ENCODE measurements around the gene PLIN1.

PLIN1 gene

GRCh38 chr15:89685995-89686394 is 6.8 kb upstream of the PLIN1 start:
- no peak for DNase-seq (ENCODE audit: low spot score in 2 of 2)
- Histone ChIP-seq H3K4me3 (no peak overlapping the region), H3K4me1 (no peaks in the 10 kb centered on the region), H3K27me3 (ENCODE audit: low read depth) (peaks cover 8% of the 10 kb centered on the region), H3K36me3 (replicated peaks) (no peaks in the 10 kb centered on the region), H3K9me3 (no peaks in the 10 kb centered on the region)
- in situ Hi-C loops (cut with MboI; ENCODE audit: low sequenced_read_pairs) = no loop called here

DNA sequence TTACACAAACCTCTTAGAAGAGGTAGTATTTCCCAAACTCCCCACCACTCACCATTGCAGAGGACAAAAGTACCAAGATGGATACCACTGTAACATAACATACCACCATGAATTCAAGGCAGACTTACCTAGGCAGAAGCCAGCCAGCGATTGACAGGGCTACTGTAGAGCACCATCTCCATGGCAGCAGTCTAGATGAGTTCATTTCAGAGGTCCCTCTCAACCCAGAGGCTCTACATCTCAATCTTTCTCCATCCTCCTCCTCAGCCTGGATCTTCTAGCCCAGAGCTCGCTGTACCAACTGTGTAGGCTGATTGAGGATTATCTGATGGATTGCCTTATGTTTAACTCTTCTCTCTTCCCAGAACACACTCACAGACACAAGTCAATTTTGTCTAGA is 2.0 kb upstream of the PLIN1 start:
- H3K4me1 ChIP-seq = no peaks in the 10 kb centered on the region
- DNase-seq (ENCODE audit: low spot score in 2 of 2) = no peak
- H3K27me3 ChIP-seq (ENCODE audit: low read depth) = peaks cover 9% of the 10 kb centered on the region
- no peaks in the 10 kb centered on the region for H3K36me3 ChIP-seq (replicated peaks)
- 0 out of 2 replicates have a peak, but pooled peaks cover 2% of the 10 kb centered on the region for H3K9me3 ChIP-seq
- no peak overlapping the region for H3K4me3 ChIP-seq
- in situ Hi-C loops (cut with MboI; ENCODE audit: low sequenced_read_pairs) = no loop called here

GRCh38 chr15:89680282-89680873 is 1.2 kb upstream of the PLIN1 start:
- Histone ChIP-seq H3K4me1 (no peaks in the 10 kb centered on the region), H3K36me3 (replicated peaks) (no peaks in the 10 kb centered on the region), H3K9me3 (0 out of 2 replicates have a peak, but pooled peaks cover 2% of the 10 kb centered on the region), H3K4me3 (no peak overlapping the region), H3K27me3 (ENCODE audit: low read depth) (peaks cover 9% of the 10 kb centered on the region)
- in situ Hi-C loops (cut with MboI; ENCODE audit: low sequenced_read_pairs) = no loop called here
- DNase-seq (ENCODE audit: low spot score in 2 of 2) = no peak

DNA sequence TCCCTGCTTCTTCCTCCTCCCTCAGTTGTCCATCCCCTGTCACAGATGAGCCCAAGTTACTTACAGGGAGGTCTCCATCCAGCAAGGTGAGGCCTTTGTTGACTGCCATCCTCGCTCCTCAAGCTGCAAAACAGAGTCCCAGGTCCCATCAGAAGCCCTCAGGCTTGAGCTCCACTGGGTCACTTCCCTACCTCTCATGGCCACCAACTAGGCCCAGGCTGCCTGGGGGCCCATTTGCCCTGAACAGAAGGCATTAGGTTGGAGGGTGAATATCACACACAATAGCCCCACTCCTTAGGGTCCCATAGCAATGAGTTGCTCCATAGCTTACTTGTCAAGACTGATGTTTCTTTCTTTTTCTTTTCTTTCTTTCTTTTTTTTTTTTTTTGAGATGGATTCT is 1.8 kb downstream of the PLIN1 start:
- no peak for DNase-seq (ENCODE audit: low spot score in 2 of 2)
- peaks cover 9% of the 10 kb centered on the region for H3K27me3 ChIP-seq (ENCODE audit: low read depth)
- in situ Hi-C loops (cut with MboI; ENCODE audit: low sequenced_read_pairs) = no loop called here

GRCh38 chr15:89675606-89676005 is 3.6 kb downstream of the PLIN1 start:
- H3K4me1 ChIP-seq = no peaks in the 10 kb centered on the region
- no peaks in the 10 kb centered on the region for H3K36me3 ChIP-seq (replicated peaks)
- in situ Hi-C loops (cut with MboI; ENCODE audit: low sequenced_read_pairs) = no loop called here
- H3K4me3 ChIP-seq = no peak overlapping the region
- 0 out of 2 replicates have a peak, but pooled peaks cover 2% of the 10 kb centered on the region for H3K9me3 ChIP-seq
- peaks cover 4% of the 10 kb centered on the region; the same call in 1 of the 2 replicates for H3K27me3 ChIP-seq (ENCODE audit: low read depth)
- no peak for DNase-seq (ENCODE audit: low spot score in 2 of 2)

More for the DNA sequence above, 1.8 kb downstream of the PLIN1 start:
- Histone ChIP-seq H3K9me3 (0 out of 2 replicates have a peak, but pooled peaks cover 2% of the 10 kb centered on the region), H3K4me3 (no peak overlapping the region), H3K36me3 (replicated peaks) (no peaks in the 10 kb centered on the region), H3K4me1 (no peaks in the 10 kb centered on the region)

GRCh38 chr15:89674526-89674925 is 4.6 kb downstream of the PLIN1 start:
- DNase-seq (ENCODE audit: low spot score in 2 of 2) = no peak
- in situ Hi-C loops (cut with MboI; ENCODE audit: low sequenced_read_pairs) = no loop called here
- no peaks in the 10 kb centered on the region for H3K36me3 ChIP-seq (replicated peaks)
- no peaks in the 10 kb centered on the region for H3K4me1 ChIP-seq
- no peaks in the 10 kb centered on the region for H3K27me3 ChIP-seq (ENCODE audit: low read depth)
- H3K4me3 ChIP-seq = no peak overlapping the region
- H3K9me3 ChIP-seq = no peaks in the 10 kb centered on the region

- no peaks in the 10 kb centered on the region for H3K36me3 ChIP-seq (replicated peaks)
- no peaks in the 10 kb centered on the region for H3K27me3 ChIP-seq (ENCODE audit: low read depth)
- in situ Hi-C loops (cut with MboI; ENCODE audit: low sequenced_read_pairs) = no loop called here
- DNase-seq (ENCODE audit: low spot score in 2 of 2) = peak; percentile 37 to 65
- H3K4me1 ChIP-seq = no peaks in the 10 kb centered on the region
- no peak overlapping the region for H3K4me3 ChIP-seq
- H3K9me3 ChIP-seq = no peaks in the 10 kb centered on the region
Observed at GRCh38 chr15:89673165-89673512, 6.0 kb downstream of the PLIN1 start.

DNA sequence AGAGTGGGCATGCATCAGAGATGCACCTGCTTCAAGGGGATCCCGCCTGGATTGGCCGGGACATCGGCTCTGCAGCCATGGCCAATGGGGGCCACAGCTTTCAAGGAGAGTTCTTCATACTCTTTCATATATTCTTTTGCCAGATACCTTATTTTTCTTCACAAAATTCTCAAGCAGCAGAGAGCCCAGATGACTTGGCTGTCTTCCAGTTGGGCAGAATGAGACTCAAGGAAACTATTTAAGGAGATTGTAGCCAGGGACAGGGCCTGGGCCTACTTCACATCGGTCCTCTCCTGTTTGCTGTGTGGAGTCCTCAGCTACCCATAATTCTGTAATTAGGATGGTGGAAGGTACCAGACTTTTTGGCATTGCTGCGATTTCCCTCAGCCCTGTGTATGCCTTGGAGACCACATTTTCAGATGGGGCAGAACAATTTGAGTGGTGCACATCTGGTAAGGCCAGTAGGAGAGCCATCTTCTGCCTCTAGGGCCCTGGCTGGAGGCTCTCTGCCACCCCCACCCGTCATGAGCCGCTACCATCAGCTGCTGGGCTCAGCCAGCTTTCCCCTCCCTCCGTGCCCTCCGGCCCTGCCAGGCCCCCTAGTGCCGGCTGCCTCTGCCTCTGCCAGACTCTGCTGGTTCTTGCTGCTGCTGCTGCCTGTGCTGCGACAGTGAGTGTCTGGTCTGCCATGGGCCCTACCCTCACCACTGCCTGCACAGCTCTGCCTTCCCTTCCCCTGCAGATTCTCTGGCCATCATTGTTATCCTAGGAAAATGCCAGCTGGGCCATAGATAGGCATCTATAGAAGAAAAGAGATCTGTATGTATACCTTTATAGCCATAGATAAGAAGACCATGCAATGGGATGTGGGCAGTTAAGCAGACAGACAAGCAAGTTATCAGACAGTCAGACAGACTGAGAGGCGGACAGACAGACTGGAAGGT is 6.7 kb downstream of the PLIN1 start:
- Histone ChIP-seq H3K9me3 (no peaks in the 10 kb centered on the region), H3K36me3 (replicated peaks) (no peaks in the 10 kb centered on the region), H3K4me3 (no peak overlapping the region), H3K4me1 (no peaks in the 10 kb centered on the region), H3K27me3 (ENCODE audit: low read depth) (no peaks in the 10 kb centered on the region)
- in situ Hi-C loops (cut with MboI; ENCODE audit: low sequenced_read_pairs) = no loop called here
- DNase-seq (ENCODE audit: low spot score in 2 of 2) = no peak

DNA sequence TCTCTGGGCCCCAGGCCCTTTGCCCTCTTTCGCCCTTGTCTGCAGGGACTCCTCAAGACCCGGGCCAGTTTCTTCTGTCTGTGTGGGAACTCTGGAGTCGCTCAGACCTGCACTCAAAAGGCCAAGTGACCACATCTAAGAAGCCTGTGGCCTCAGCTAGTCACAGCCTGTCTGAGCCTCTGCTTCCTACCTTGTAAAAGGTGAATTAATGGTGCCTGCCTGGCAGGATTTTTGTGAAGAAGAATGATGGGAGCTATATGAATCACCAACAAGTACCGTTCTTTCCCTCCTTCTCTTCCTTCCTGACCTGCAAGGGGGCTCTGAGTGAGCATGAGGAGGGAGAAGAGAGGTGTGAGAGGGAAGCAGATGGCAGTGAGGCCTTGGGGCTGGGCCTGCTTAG is 7.5 kb downstream of the PLIN1 start:
- H3K36me3 ChIP-seq (replicated peaks) = no peaks in the 10 kb centered on the region
- no peaks in the 10 kb centered on the region for H3K4me1 ChIP-seq
- no peaks in the 10 kb centered on the region for H3K9me3 ChIP-seq
- H3K27me3 ChIP-seq (ENCODE audit: low read depth) = no peaks in the 10 kb centered on the region
- DNase-seq (ENCODE audit: low spot score in 2 of 2) = no peak
- in situ Hi-C loops (cut with MboI; ENCODE audit: low sequenced_read_pairs) = no loop called here
- H3K4me3 ChIP-seq = no peak overlapping the region

DNA sequence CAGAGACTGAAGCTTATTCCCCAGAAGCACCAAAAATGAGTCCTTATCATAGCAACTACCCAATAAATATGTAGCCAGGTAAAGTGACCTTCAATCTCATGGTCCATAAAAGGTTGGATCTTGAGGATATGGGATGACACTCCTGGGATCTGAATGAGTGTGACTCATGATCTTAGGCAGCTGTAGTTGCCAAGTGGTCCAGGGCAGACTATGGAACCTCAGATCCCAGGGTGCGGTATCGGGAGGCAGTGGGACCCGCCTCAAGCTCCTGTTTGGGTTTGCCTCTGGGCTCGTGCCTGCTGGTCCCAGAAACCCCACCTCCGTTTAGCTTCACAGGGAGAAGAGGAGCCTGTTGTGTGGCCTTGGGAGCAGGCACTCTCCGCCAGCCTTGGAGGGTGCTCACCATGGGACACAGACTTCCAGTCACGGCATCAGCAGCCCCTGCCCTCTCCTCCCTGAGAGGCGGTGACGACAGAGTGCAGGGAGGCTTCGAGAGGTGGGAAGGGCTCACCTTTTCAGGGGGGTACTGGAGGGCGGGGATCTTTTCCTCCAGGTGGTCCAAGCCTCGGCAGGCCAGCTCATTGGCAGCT is 8.1 kb downstream of the PLIN1 start:
- DNase-seq (ENCODE audit: low spot score in 2 of 2) = no peak
- no peak overlapping the region for H3K4me3 ChIP-seq
- H3K9me3 ChIP-seq = no peaks in the 10 kb centered on the region
- H3K4me1 ChIP-seq = peaks cover under 1% of the 10 kb centered on the region; the same call in 1 of the 2 replicates
- H3K27me3 ChIP-seq (ENCODE audit: low read depth) = no peaks in the 10 kb centered on the region
- no peaks in the 10 kb centered on the region for H3K36me3 ChIP-seq (replicated peaks)
- in situ Hi-C loops (cut with MboI; ENCODE audit: low sequenced_read_pairs) = no loop called here

- Histone ChIP-seq H3K27me3 (ENCODE audit: low read depth) (no peaks in the 10 kb centered on the region), H3K4me3 (no peak overlapping the region), H3K36me3 (replicated peaks) (no peaks in the 10 kb centered on the region), H3K4me1 (peaks cover 4% of the 10 kb centered on the region; the same call in 1 of the 2 replicates), H3K9me3 (no peaks in the 10 kb centered on the region)
- in situ Hi-C loops (cut with MboI; ENCODE audit: low sequenced_read_pairs) = no loop called here
- no peak for DNase-seq (ENCODE audit: low spot score in 2 of 2)
Observed at GRCh38 chr15:89669941-89670340, 9.2 kb downstream of the PLIN1 start.

DNA sequence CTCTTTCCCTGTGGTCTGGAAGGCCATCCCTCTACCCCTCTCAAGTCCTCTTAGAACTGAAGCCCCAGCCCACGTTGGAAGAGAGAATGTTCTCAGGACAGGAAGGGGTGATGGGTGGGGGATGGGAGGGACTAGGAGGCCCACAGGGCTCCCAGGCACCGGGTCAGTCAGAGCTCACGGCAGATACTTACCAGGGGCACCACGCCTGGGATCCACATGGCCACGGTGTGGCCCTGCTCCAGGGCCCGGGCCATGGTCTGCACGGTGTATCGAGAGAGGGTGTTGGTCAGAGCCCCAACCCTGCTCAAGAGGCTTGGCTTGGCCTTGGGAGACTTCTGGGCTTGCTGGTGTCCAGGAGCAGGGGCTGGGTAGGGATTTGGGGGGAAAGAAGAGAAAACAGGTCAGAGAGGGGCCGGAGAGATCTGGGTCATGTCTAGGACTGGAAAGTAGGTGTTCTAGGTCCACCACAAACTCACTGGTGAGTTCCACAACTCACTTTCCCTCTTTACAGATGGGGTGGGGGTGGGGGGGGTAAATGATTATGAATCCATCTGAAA is 9.8 kb downstream of the PLIN1 start:
- H3K27me3 ChIP-seq (ENCODE audit: low read depth) = no peaks in the 10 kb centered on the region
- H3K4me1 ChIP-seq = peaks cover 4% of the 10 kb centered on the region; the same call in 1 of the 2 replicates
- no peak for DNase-seq (ENCODE audit: low spot score in 2 of 2)
- in situ Hi-C loops (cut with MboI; ENCODE audit: low sequenced_read_pairs) = no loop called here
- H3K9me3 ChIP-seq = no peaks in the 10 kb centered on the region
- no peaks in the 10 kb centered on the region for H3K36me3 ChIP-seq (replicated peaks)
- no peak overlapping the region for H3K4me3 ChIP-seq

DNA sequence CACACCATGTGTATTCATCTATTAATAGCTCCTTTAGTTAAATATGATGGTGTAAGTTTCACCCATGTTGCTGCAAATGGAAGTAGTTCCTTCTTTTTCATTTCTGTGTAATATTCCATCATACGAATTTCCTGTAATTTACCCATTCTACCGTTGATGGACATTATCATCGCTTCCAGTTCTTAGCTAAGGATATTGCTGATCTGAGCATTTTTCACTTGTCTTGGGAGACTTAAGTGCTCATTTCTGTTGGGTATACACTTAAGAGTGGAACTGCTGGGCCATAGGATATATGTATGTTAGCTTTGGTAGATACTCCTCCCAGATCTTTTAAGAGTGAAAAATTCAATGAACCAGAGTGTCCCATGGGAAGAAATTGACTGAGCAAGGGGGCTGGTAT is 11.0 kb downstream of the PLIN1 start:
- in situ Hi-C loops (cut with MboI; ENCODE audit: low sequenced_read_pairs) = no loop called here
- no peak for DNase-seq (ENCODE audit: low spot score in 2 of 2)
- H3K4me1 ChIP-seq = peaks cover 4% of the 10 kb centered on the region; the same call in 1 of the 2 replicates
- no peaks in the 10 kb centered on the region for H3K9me3 ChIP-seq
- no peak overlapping the region for H3K4me3 ChIP-seq
- H3K27me3 ChIP-seq (ENCODE audit: low read depth) = no peaks in the 10 kb centered on the region
- H3K36me3 ChIP-seq (replicated peaks) = no peaks in the 10 kb centered on the region

- H3K4me3 ChIP-seq = no peak overlapping the region
- no peaks in the 10 kb centered on the region for H3K36me3 ChIP-seq (replicated peaks)
- peaks cover 4% of the 10 kb centered on the region; the same call in 1 of the 2 replicates for H3K4me1 ChIP-seq
- DNase-seq (ENCODE audit: low spot score in 2 of 2) = no peak
- no peaks in the 10 kb centered on the region for H3K9me3 ChIP-seq
- in situ Hi-C loops (cut with MboI; ENCODE audit: low sequenced_read_pairs) = no loop called here
- H3K27me3 ChIP-seq (ENCODE audit: low read depth) = no peaks in the 10 kb centered on the region
Observed at GRCh38 chr15:89667706-89667960, 11.5 kb downstream of the PLIN1 start.

Measured in HAP-1 (cell line).